ENCODE measurements around the gene MERTK. TPM values are rescaled to one million over a fixed set of nuclear protein-coding genes. Genes with fewer than 3 reads are reported as not detected.
"Not testable (repeated sequence)": the region's sequence is repeated elsewhere in the genome, so short reads cannot be mapped to it uniquely, and the experiment has no call there.

Gene MERTK
- 10 to 100 TPM; 73.8 to 74.2 TPM for total RNA-seq
- 28.9 TPM for polyA plus RNA-seq (ENCODE audit: insufficient read depth, low read depth, low replicate concordance)
- long read RNA-seq, donor 1 = 0 reads
- long read RNA-seq, donor 2 = 0 reads

DNA sequence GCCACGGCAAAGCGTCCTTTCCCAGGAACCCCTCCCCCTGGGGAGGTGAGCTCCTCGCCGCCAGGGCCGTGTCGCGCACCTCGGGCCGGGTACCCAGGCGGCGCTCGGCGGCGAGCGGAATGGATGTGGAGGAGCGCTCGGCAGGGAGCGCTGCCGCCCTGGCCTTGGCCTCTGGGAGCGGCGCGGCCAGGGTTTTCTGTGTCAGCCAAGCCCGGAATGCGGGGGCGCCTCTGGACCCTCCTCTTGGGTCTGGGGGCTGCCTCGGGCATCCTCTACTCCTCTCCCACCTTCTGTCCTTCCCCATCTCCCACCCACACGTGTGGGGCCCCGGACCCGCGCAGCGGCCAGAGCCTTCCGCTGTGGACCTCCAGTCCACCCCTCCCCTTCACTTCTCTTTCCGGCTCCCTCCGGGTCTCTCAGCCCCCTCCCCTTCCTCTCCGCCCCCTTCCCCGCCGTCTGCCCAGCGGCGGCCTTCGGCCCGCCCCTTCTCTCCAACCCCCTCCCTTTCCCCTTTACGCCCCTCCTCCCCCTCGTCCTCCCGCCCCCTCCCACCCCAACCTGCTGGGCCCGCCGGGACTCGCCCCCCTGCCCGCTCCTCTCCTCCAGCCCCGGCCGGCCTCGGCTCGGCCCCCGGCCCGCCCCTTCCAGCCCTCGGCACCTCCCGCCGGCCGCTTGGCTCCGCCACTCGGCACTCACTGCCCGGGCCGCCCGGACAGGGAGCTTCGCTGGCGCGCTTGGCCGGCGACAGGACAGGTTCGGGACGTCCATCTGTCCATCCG is at the start of gene MERTK:
TSS of gene MERTK (plus strand) at position 684 of the 779 bp plus-strand sequence. CDS start 129 bp downstream, outside the sequence.
- Histone ChIP-seq H3K4me1 (peaks cover 30% of the 10 kb centered on the region), H3K27me3 (no peaks in the 10 kb centered on the region), H3K9me3 (no peaks in the 10 kb centered on the region), H3K36me3 (ENCODE audit: low read depth, missing control alignments) (no peaks in the 10 kb centered on the region), H3K4me3 (peak within 1 kb of the TSS; percentile 89 to 97), H3K27ac (peak within 1 kb of the TSS; percentile 90 to 93)
- 0 to 1% methylated on average over 14 to 42 of the region's 71 CpGs for WGBS, 2 donors
- DNase-seq = peak; percentile 91
- intact Hi-C loops (cut with DNase I; ENCODE audit: low total_unique reads) = no loop called here
- TF ChIP-seq, protein P1, sequence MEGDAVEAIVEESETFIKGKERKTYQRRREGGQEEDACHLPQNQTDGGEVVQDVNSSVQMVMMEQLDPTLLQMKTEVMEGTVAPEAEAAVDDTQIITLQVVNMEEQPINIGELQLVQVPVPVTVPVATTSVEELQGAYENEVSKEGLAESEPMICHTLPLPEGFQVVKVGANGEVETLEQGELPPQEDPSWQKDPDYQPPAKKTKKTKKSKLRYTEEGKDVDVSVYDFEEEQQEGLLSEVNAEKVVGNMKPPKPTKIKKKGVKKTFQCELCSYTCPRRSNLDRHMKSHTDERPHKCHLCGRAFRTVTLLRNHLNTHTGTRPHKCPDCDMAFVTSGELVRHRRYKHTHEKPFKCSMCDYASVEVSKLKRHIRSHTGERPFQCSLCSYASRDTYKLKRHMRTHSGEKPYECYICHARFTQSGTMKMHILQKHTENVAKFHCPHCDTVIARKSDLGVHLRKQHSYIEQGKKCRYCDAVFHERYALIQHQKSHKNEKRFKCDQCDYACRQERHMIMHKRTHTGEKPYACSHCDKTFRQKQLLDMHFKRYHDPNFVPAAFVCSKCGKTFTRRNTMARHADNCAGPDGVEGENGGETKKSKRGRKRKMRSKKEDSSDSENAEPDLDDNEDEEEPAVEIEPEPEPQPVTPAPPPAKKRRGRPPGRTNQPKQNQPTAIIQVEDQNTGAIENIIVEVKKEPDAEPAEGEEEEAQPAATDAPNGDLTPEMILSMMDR (IDR thresholded peaks at IDR 0.05) = peak; percentile 41 to 53 (median 52)
- TF ChIP-seq POLR2A (IDR thresholded peaks at IDR 0.05) = no peak

DNA sequence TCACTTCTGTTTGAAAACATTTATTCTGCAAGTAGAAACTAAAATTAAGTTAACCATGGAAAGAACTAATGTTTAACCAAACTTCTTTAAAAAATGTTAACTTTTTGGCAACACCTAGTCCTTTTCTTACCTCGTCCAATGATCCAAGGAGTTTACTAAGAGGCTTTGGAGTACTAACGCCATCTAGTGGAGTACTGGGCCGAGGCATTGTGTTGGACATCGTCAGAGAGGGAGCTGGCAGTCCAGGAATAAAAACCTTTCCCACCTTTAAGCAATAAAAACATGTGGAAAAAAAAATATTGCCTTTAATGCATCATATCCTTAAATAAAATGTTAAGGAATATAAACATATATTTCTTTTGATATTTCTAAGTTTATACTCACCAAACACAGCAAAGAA is 47.8 kb upstream of the MERTK start:
- intact Hi-C loops (cut with DNase I; ENCODE audit: low total_unique reads); H3K4me3 ChIP-seq; H3K4me1 ChIP-seq; H3K27ac ChIP-seq; H3K27me3 ChIP-seq; H3K36me3 ChIP-seq (ENCODE audit: low read depth, missing control alignments); H3K9me3 ChIP-seq: not testable (repeated sequence)
- TF ChIP-seq, protein P1 (IDR thresholded peaks at IDR 0.05) = peak in 1 of 3 experiments; percentile 40
- peak; percentile 79 for DNase-seq
- 31 to 32% methylated on average over 4 of the region's 4 CpGs for WGBS, 2 donors

DNA sequence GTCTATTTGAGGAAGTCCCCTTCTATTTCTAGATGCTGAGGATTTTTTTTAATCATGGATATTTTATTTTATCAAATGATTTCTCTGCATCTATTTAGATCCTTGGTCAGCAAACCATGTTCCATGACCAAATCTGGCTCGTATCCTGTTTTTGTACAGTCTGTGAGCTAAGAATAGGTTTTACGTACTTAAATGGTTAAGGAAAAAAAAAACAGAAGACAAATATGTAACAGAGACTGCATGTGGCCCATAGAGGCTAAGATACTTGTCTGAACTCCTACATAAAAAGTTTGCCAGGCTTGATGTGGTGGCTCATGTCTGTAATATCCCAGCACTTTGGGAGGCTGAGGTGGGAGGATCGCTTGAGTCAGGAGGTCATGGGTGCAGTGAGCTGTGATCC is 45.9 kb upstream of the MERTK start:
- H3K27me3 ChIP-seq; H3K4me1 ChIP-seq; H3K4me3 ChIP-seq; H3K36me3 ChIP-seq (ENCODE audit: low read depth, missing control alignments); DNase-seq; H3K9me3 ChIP-seq; H3K27ac ChIP-seq; intact Hi-C loops (cut with DNase I; ENCODE audit: low total_unique reads): not testable (repeated sequence)
- 80 to 83% methylated on average over 3 of the region's 3 CpGs for WGBS, 2 donors

DNA sequence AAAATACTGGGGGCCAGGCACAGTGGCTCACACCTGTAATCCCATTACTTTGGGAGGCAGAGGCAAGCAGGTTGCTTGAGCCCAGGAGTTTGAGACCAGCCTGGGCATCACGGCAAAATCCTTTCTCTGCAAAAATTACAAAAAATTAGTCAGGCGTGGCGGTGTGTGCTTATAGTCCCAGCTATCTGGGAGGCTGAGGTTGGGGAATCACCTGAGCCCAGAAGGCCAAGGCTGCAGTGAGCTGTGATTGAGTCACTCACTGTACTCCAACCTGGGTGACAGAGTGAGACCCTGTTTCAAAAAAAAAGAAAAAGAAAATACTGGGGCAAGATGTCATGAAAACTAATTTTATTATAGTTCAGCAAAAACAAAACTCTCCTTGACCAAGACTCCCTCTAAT is 38.4 kb upstream of the MERTK start:
- DNase-seq; H3K4me1 ChIP-seq; H3K36me3 ChIP-seq (ENCODE audit: low read depth, missing control alignments); H3K9me3 ChIP-seq; H3K27me3 ChIP-seq; intact Hi-C loops (cut with DNase I; ENCODE audit: low total_unique reads); H3K27ac ChIP-seq; H3K4me3 ChIP-seq: not testable (repeated sequence)
- WGBS, 2 donors = 58 to 69% methylated on average over 3 of the region's 3 CpGs

DNA sequence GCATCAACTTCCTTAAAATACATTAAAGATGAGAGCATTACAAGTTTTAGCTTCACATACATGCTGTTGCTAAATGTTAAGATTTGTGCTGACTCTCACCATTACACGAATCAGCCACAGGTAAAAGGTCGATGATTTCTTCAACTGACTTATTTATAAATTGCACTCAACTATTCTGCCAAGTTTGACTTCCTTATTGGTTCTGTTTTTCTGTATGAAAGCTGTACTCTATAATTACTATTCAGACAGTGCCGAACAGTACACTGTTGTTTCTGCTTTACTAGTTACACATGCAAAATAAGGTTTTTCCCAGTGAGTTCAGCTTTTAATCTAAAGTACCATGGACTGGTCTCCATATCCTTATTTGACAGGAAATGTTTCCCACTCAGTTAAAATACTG is 33.3 kb upstream of the MERTK start:
- DNase-seq; intact Hi-C loops (cut with DNase I; ENCODE audit: low total_unique reads); H3K9me3 ChIP-seq; H3K4me1 ChIP-seq; H3K36me3 ChIP-seq (ENCODE audit: low read depth, missing control alignments); H3K4me3 ChIP-seq; H3K27me3 ChIP-seq; H3K27ac ChIP-seq: not testable (repeated sequence)
- 57 to 77% methylated on average over 1 to 2 of the region's 3 CpGs for WGBS, 2 donors

DNA sequence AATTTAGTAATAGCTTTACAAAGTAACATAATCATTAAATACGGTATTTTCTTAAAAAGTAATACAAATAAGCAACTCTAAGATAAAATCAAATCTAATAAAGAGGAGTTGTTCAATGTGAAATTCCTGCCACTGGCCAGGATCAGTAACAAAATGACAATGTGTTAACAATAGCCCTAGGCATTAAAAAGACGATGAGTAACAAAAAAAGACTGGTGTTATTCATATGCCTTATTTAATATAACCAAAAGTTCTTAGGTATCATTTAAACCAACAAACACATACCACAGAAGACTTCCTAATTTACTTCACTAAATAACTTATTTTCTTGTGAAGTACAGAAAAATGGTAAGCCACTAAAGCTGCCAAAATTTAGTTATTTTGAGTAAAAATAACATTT is 25.6 kb upstream of the MERTK start:
- 62 to 63% methylated on average over 2 of the region's 2 CpGs for WGBS, 2 donors
- H3K36me3 ChIP-seq (ENCODE audit: low read depth, missing control alignments); intact Hi-C loops (cut with DNase I; ENCODE audit: low total_unique reads): not testable (repeated sequence)

More for the DNA sequence above, 25.6 kb upstream of the MERTK start:
- not testable (repeated sequence) for H3K4me1 ChIP-seq, DNase-seq, H3K4me3 ChIP-seq, H3K27ac ChIP-seq, H3K9me3 ChIP-seq, H3K27me3 ChIP-seq
